ENCODE measurements around the gene COP1. TPM values are rescaled to one million over a fixed set of nuclear protein-coding genes. Genes with fewer than 3 reads are reported as not detected.

The COP1 gene
- total and polyA plus RNA-seq, 2 of the 13 experiments (the other 11 are each of a cell fraction or from before 2014, with no cell fraction given): 20.5 to 51.3 TPM

- TF ChIP-seq MEIS2 (CRISPR knock-in tag; IDR thresholded peaks at IDR 0.05) (no peak), E2F2 (CRISPR knock-in tag; IDR thresholded peaks at IDR 0.05; ENCODE audit: borderline replicate concordance) (no peak), NFYC (CRISPR knock-in tag; IDR thresholded peaks at IDR 0.05) (no peak), ZNF614 (CRISPR knock-in tag; IDR thresholded peaks at IDR 0.05; ENCODE audit: borderline replicate concordance) (no peak), JDP2 (CRISPR knock-in tag; IDR thresholded peaks at IDR 0.05; ENCODE audit: borderline replicate concordance) (no peak), FOXK1 (CRISPR knock-in tag; IDR thresholded peaks at IDR 0.05; ENCODE audit: borderline replicate concordance, low read depth) (no peak), STAT6 (CRISPR knock-in tag; IDR thresholded peaks at IDR 0.05; ENCODE audit: borderline replicate concordance) (no peak), ZFP36 (IDR thresholded peaks at IDR 0.05; ENCODE audit: borderline replicate concordance, low read depth, low read length, partially characterized antibody) (no peak), NKX3-1 (CRISPR knock-in tag; IDR thresholded peaks at IDR 0.05) (no peak), ETS1 (CRISPR knock-in tag; IDR thresholded peaks at IDR 0.05) (no peak)
Observed at GRCh38 chr1:176159993-176160392, 47.1 kb downstream of the COP1 start (continued).

Data from HepG2 (cell line).